ENCODE measurements around the gene COQ10A.
"Not testable (repeated sequence)": the region's sequence is repeated elsewhere in the genome, so short reads cannot be mapped to it uniquely, and the experiment has no call there.

Gene COQ10A

GRCh38 chr12:56282030-56282429 is 15.3 kb downstream of the COQ10A start:
- H3K27me3 Mint-ChIP-seq = no peaks in the 10 kb centered on the region
- no peak overlapping the region for H3K4me3 Mint-ChIP-seq
- ATAC-seq (no peak), DNase-seq (no peak)
- H3K36me3 Mint-ChIP-seq (ENCODE audit: low read depth) = peaks cover 52% of the 10 kb centered on the region
- H3K4me1 Mint-ChIP-seq = no peaks in the 10 kb centered on the region
- no peaks in the 10 kb centered on the region for H3K9me3 Mint-ChIP-seq
- H3K27ac Mint-ChIP-seq = no peak overlapping the region

- DNase-seq = no peak
- H3K27ac Mint-ChIP-seq = no peak overlapping the region
- H3K9me3 Mint-ChIP-seq = no peaks in the 10 kb centered on the region
- no peaks in the 10 kb centered on the region for H3K27me3 Mint-ChIP-seq
- peaks cover 50% of the 10 kb centered on the region for H3K36me3 Mint-ChIP-seq (ENCODE audit: low read depth)
- no peak overlapping the region for H3K4me3 Mint-ChIP-seq
- no peak for ATAC-seq
- no peaks in the 10 kb centered on the region for H3K4me1 Mint-ChIP-seq
Observed at GRCh38 chr12:56282579-56282978, 15.8 kb downstream of the COQ10A start.

- ATAC-seq, H3K27ac Mint-ChIP-seq, H3K4me1 Mint-ChIP-seq, H3K4me3 Mint-ChIP-seq, H3K27me3 Mint-ChIP-seq, H3K9me3 Mint-ChIP-seq, DNase-seq: not testable (repeated sequence)
- H3K36me3 Mint-ChIP-seq (ENCODE audit: low read depth) = peaks cover 44% of the 10 kb centered on the region
Observed at GRCh38 chr12:56284263-56284662, 17.5 kb downstream of the COQ10A start.

- H3K4me1 Mint-ChIP-seq = peaks cover 9% of the 10 kb centered on the region
- H3K36me3 Mint-ChIP-seq (ENCODE audit: low read depth) = peaks cover 46% of the 10 kb centered on the region
- H3K4me3 Mint-ChIP-seq = no peak overlapping the region
- no peak for ATAC-seq
- no peaks in the 10 kb centered on the region for H3K27me3 Mint-ChIP-seq
- no peak for DNase-seq
- H3K9me3 Mint-ChIP-seq = no peaks in the 10 kb centered on the region
- no peak overlapping the region for H3K27ac Mint-ChIP-seq
Observed at GRCh38 chr12:56286044-56286830, 19.5 kb downstream of the COQ10A start.

GRCh38 chr12:56288705-56289387 is 22.1 kb downstream of the COQ10A start:
- peaks cover 28% of the 10 kb centered on the region for H3K36me3 Mint-ChIP-seq (ENCODE audit: low read depth)
- H3K27me3 Mint-ChIP-seq = no peaks in the 10 kb centered on the region
- DNase-seq (no peak), ATAC-seq (no peak)
- H3K4me1 Mint-ChIP-seq = peaks cover 29% of the 10 kb centered on the region
- no peaks in the 10 kb centered on the region for H3K9me3 Mint-ChIP-seq
- no peak overlapping the region for H3K27ac Mint-ChIP-seq
- H3K4me3 Mint-ChIP-seq = no peak overlapping the region

GRCh38 chr12:56293795-56294194 is 27.1 kb downstream of the COQ10A start:
- no peak for DNase-seq
- H3K27ac Mint-ChIP-seq = no peak overlapping the region
- peaks cover 62% of the 10 kb centered on the region for H3K4me1 Mint-ChIP-seq
- no peak overlapping the region for H3K4me3 Mint-ChIP-seq
- no peak for ATAC-seq
- H3K9me3 Mint-ChIP-seq = no peaks in the 10 kb centered on the region
- peaks cover 33% of the 10 kb centered on the region for H3K36me3 Mint-ChIP-seq (ENCODE audit: low read depth)
- H3K27me3 Mint-ChIP-seq = no peaks in the 10 kb centered on the region

- ATAC-seq (no peak), DNase-seq (no peak)
- peaks cover 66% of the 10 kb centered on the region for H3K4me1 Mint-ChIP-seq
- H3K27me3 Mint-ChIP-seq = no peaks in the 10 kb centered on the region
- no peak overlapping the region for H3K27ac Mint-ChIP-seq
- H3K9me3 Mint-ChIP-seq = no peaks in the 10 kb centered on the region
- H3K36me3 Mint-ChIP-seq (ENCODE audit: low read depth) = peaks cover 27% of the 10 kb centered on the region
- no peak overlapping the region for H3K4me3 Mint-ChIP-seq
Observed at GRCh38 chr12:56296295-56296694, 29.6 kb downstream of the COQ10A start.

- no peaks in the 10 kb centered on the region for H3K9me3 Mint-ChIP-seq
- ATAC-seq = no peak
- no peaks in the 10 kb centered on the region for H3K27me3 Mint-ChIP-seq
- peaks cover 61% of the 10 kb centered on the region for H3K4me1 Mint-ChIP-seq
- H3K4me3 Mint-ChIP-seq = peak overlapping the region; percentile 42
- peaks cover 27% of the 10 kb centered on the region for H3K36me3 Mint-ChIP-seq (ENCODE audit: low read depth)
- DNase-seq = no peak
- peak overlapping the region; percentile 60 for H3K27ac Mint-ChIP-seq
Observed at GRCh38 chr12:56297400-56297799, 30.7 kb downstream of the COQ10A start.

GRCh38 chr12:56298828-56299227 is 32.1 kb downstream of the COQ10A start:
- ATAC-seq = no peak
- no peaks in the 10 kb centered on the region for H3K27me3 Mint-ChIP-seq
- no peaks in the 10 kb centered on the region for H3K9me3 Mint-ChIP-seq
- H3K4me1 Mint-ChIP-seq = peaks cover 53% of the 10 kb centered on the region
- H3K4me3 Mint-ChIP-seq = peak overlapping the region; percentile 96
- peaks cover 25% of the 10 kb centered on the region for H3K36me3 Mint-ChIP-seq (ENCODE audit: low read depth)
- H3K27ac Mint-ChIP-seq = peak overlapping the region; percentile 96
- DNase-seq = no peak

- H3K4me1 Mint-ChIP-seq = peaks cover 51% of the 10 kb centered on the region
- H3K4me3 Mint-ChIP-seq = peak overlapping the region; percentile 96
- H3K27ac Mint-ChIP-seq = peak overlapping the region; percentile 96
- no peaks in the 10 kb centered on the region for H3K9me3 Mint-ChIP-seq
- ATAC-seq (peak; percentile 7), DNase-seq (no peak)
- no peaks in the 10 kb centered on the region for H3K27me3 Mint-ChIP-seq
- H3K36me3 Mint-ChIP-seq (ENCODE audit: low read depth) = peaks cover 27% of the 10 kb centered on the region
Observed at GRCh38 chr12:56299308-56299852, 32.6 kb downstream of the COQ10A start.

GRCh38 chr12:56299853-56300643 is 33.3 kb downstream of the COQ10A start, which contains the start of gene CS:
Gene CS, minus strand, starts transcription at chr12:56300330. Its CDS starts 129 bp downstream, at chr12:56300201.
- Mint-ChIP-seq H3K4me1 (peaks cover 49% of the 10 kb centered on the region), H3K36me3 (ENCODE audit: low read depth) (peaks cover 30% of the 10 kb centered on the region), H3K27me3 (no peaks in the 10 kb centered on the region), H3K27ac (peak within 1 kb of the TSS; percentile 96), H3K4me3 (peak within 1 kb of the TSS; percentile 96), H3K9me3 (no peaks in the 10 kb centered on the region)
- ATAC-seq (peak; percentile 97), DNase-seq (peak; percentile 98)

GRCh38 chr12:56300644-56301464 is 34.1 kb downstream of the COQ10A start:
- no peaks in the 10 kb centered on the region for H3K9me3 Mint-ChIP-seq
- H3K27me3 Mint-ChIP-seq = no peaks in the 10 kb centered on the region
- no peak for DNase-seq
- peaks cover 32% of the 10 kb centered on the region for H3K36me3 Mint-ChIP-seq (ENCODE audit: low read depth)
- H3K4me1 Mint-ChIP-seq = peaks cover 47% of the 10 kb centered on the region
- H3K4me3 Mint-ChIP-seq = peak overlapping the region; percentile 96
- peak overlapping the region; percentile 96 for H3K27ac Mint-ChIP-seq
- ATAC-seq = no peak

- Mint-ChIP-seq H3K27me3 (no peaks in the 10 kb centered on the region), H3K4me3 (no peak overlapping the region), H3K27ac (no peak overlapping the region), H3K9me3 (no peaks in the 10 kb centered on the region), H3K36me3 (ENCODE audit: low read depth) (peaks cover 21% of the 10 kb centered on the region), H3K4me1 (peaks cover 15% of the 10 kb centered on the region)
- ATAC-seq = no peak
- no peak for DNase-seq
Observed at GRCh38 chr12:56304276-56304675, 37.5 kb downstream of the COQ10A start.
